B cell (primary cell): ENCODE measurements around the gene MED13.

Experiments used
- EZH2 ChIP-seq: IDR thresholded peaks from 2 replicates; pipeline ENCODE4 v1.6.1; 2012; ENCODE audit warnings: borderline replicate concordance, low read depth, mild to moderate bottlenecking, moderate library complexity, low read length; ENCODE audit not compliant: insufficient read depth, poor library complexity, severe bottlenecking
- TF ChIP-seq, protein P1 (sequence below): fragments of 200-600 bp; IDR thresholded peaks from one replicate; pipeline ENCODE4 v1.8.0; 2022; ENCODE audit warnings: antibody characterized with exemption, mild to moderate bottlenecking

- TF ChIP-seq, protein P1, sequence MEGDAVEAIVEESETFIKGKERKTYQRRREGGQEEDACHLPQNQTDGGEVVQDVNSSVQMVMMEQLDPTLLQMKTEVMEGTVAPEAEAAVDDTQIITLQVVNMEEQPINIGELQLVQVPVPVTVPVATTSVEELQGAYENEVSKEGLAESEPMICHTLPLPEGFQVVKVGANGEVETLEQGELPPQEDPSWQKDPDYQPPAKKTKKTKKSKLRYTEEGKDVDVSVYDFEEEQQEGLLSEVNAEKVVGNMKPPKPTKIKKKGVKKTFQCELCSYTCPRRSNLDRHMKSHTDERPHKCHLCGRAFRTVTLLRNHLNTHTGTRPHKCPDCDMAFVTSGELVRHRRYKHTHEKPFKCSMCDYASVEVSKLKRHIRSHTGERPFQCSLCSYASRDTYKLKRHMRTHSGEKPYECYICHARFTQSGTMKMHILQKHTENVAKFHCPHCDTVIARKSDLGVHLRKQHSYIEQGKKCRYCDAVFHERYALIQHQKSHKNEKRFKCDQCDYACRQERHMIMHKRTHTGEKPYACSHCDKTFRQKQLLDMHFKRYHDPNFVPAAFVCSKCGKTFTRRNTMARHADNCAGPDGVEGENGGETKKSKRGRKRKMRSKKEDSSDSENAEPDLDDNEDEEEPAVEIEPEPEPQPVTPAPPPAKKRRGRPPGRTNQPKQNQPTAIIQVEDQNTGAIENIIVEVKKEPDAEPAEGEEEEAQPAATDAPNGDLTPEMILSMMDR, result no peak
- no peak for TF ChIP-seq EZH2
These were observed 97.3 kb downstream of the MED13 start for GRCh38 chr17:61967729-61968128.
